DOHH2 (cell line): Measurements from ENCODE around the gene EPS8L2.

Source experiments
- H3F3A ChIP-seq: fragments of 200-600 bp; sonication (generic), shearing (Covaris generic); 2 replicates; pipeline ENCODE4 v1.6.0; 2016; ENCODE audit warnings: antibody characterized with exemption, mild to moderate bottlenecking; ENCODE audit not compliant: control insufficient read depth, insufficient read depth
- H3K27ac ChIP-seq: fragments of 200-600 bp; sonication (generic); 2 replicates; pipeline ENCODE4 v1.5.1; 2014; ENCODE audit warnings: low read depth, mild to moderate bottlenecking, low read length, moderate library complexity
- H3K27me3 ChIP-seq: fragments of 200-600 bp; sonication (generic); 2 replicates; pipeline ENCODE4 v1.6.1; 2014; ENCODE audit warnings: mild to moderate bottlenecking, low read length, mixed read lengths; ENCODE audit not compliant: control insufficient read depth
- H3K36me3 ChIP-seq: fragments of 200-600 bp; sonication (generic); 2 replicates; pipeline ENCODE4 v1.6.1; 2014; ENCODE audit warnings: mild to moderate bottlenecking, low read length, moderate library complexity, mixed read lengths; ENCODE audit not compliant: control insufficient read depth
- H3K4me1 ChIP-seq: fragments of 200-600 bp; sonication (generic); 2 replicates; pipeline ENCODE4 v1.6.1; 2014; ENCODE audit warnings: mild to moderate bottlenecking, low read length, mixed read lengths; ENCODE audit not compliant: control insufficient read depth
- H3K4me2 ChIP-seq: fragments of 200-600 bp; sonication (generic); 2 replicates; pipeline ENCODE4 v1.6.0; 2014; ENCODE audit warnings: mild to moderate bottlenecking, low read length, moderate library complexity
- H3K4me3 ChIP-seq: fragments of 200-600 bp; sonication (generic); 2 replicates; pipeline ENCODE4 v1.5.1; 2014; ENCODE audit warnings: mild to moderate bottlenecking, low read length, mixed read lengths
- H3K79me2 ChIP-seq: fragments of 200-600 bp; sonication (generic); 2 replicates; pipeline ENCODE4 v1.6.1; 2014; ENCODE audit warnings: mild to moderate bottlenecking, low read length, mixed read lengths; ENCODE audit not compliant: control insufficient read depth
- H3K9me2 ChIP-seq: fragments of 200-600 bp; sonication (generic); replicated peaks from 2 replicates; pipeline ENCODE4 v1.6.1; 2014; ENCODE audit warnings: mild to moderate bottlenecking, low read length, mixed read lengths; ENCODE audit not compliant: control insufficient read depth
- H3K9me3 ChIP-seq: fragments of 200-600 bp; sonication (generic); 2 replicates; pipeline ENCODE4 v1.6.1; 2014; ENCODE audit warnings: antibody characterized with exemption, low read length, mixed read lengths; ENCODE audit not compliant: control insufficient read depth, insufficient read depth
- H4K20me1 ChIP-seq: fragments of 200-600 bp; sonication (generic); 2 replicates; pipeline ENCODE4 v1.6.0; 2014; ENCODE audit warnings: low read depth, mild to moderate bottlenecking, antibody characterized with exemption, low read length, moderate library complexity; ENCODE audit not compliant: control insufficient read depth, insufficient read depth
- EZH2phosphoT487 ChIP-seq: fragments of 200-600 bp; sonication (generic); IDR thresholded peaks from 2 replicates; pipeline ENCODE4 v1.6.1; 2017; ENCODE audit warnings: borderline replicate concordance, mild to moderate bottlenecking, antibody characterized with exemption, low read length, moderate library complexity, mixed read lengths
- TF ChIP-seq, protein P1 (sequence below): fragments of 200-600 bp; sonication (generic); IDR thresholded peaks from one replicate; pipeline ENCODE4 v1.5.1; 2014; ENCODE audit warnings: antibody characterized with exemption, mild to moderate bottlenecking, low read depth, low read length; ENCODE audit not compliant: poor library complexity, severe bottlenecking

EPS8L2 gene

DNA sequence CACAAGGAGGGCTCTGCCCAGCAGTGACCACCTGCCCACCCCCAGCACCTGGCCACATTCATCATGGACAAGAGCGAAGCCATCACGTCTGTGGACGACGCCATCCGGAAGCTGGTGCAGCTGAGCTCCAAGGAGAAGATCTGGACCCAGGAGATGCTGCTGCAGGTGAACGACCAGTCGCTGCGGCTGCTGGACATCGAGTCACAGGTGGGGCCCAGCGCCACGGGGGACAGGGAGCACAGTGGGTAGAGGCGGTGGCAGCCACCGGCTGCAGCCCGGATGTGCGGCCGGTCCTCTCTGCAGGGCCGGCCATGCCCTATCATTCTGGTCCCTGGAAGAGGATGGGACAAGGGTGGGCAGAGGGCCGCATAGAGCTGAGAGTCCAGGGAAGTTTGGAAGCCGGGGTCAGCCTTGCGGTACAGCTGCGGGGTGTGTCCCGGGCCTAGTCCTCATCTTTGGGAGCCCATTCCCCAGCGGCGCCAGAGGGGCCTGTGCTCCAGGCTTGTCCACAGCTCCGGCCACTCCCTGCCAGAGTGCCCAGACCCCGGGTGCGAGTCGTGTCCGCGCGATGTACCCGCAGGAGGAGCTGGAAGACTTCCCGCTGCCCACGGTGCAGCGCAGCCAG is 14.1 kb downstream of the EPS8L2 start:
- Histone ChIP-seq H3K27me3 (peaks cover 28% of the 10 kb centered on the region), H3K27ac (no peak overlapping the region), H3K9me3 (no peaks in the 10 kb centered on the region), H4K20me1 (peaks cover 7% of the 10 kb centered on the region; the same call in 1 of the 2 replicates), H3K4me2 (peak overlapping the region; percentile 59; the same call in 1 of the 2 replicates), H3K36me3 (no peaks in the 10 kb centered on the region), H3K79me2 (no peaks in the 10 kb centered on the region), H3F3A (peaks cover 4% of the 10 kb centered on the region; the same call in 1 of the 2 replicates), H3K9me2 (no peaks in the 10 kb centered on the region), H3K4me1 (peaks cover 26% of the 10 kb centered on the region), H3K4me3 (peak overlapping the region; percentile 19; the same call in 1 of the 2 replicates)
- TF ChIP-seq, protein P1, sequence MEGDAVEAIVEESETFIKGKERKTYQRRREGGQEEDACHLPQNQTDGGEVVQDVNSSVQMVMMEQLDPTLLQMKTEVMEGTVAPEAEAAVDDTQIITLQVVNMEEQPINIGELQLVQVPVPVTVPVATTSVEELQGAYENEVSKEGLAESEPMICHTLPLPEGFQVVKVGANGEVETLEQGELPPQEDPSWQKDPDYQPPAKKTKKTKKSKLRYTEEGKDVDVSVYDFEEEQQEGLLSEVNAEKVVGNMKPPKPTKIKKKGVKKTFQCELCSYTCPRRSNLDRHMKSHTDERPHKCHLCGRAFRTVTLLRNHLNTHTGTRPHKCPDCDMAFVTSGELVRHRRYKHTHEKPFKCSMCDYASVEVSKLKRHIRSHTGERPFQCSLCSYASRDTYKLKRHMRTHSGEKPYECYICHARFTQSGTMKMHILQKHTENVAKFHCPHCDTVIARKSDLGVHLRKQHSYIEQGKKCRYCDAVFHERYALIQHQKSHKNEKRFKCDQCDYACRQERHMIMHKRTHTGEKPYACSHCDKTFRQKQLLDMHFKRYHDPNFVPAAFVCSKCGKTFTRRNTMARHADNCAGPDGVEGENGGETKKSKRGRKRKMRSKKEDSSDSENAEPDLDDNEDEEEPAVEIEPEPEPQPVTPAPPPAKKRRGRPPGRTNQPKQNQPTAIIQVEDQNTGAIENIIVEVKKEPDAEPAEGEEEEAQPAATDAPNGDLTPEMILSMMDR = no peak
- TF ChIP-seq EZH2phosphoT487 = no peak

DNA sequence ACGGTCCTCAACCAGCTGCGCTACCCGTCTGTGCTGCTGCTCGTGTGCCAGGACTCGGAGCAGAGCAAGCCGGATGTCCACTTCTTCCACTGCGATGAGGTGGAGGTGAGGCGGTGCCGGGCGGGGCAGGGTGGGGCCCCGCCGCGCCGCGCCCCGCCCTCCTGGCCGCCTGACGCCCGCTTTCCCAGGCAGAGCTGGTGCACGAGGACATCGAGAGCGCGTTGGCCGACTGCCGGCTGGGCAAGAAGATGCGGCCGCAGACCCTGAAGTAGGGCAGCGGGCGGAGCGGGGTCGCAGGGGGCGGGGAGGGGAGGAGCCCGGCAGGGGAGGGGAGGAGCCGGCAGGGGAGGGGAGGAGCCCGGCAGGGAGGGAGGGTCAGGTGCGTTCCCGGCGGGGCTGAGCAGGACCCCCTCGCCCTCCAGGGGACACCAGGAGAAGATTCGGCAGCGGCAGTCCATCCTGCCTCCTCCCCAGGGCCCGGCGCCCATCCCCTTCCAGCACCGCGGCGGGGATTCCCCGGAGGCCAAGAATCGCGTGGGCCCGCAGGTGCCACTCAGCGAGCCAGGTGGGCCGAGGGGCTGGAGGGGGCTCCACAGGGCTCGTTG is 14.7 kb downstream of the EPS8L2 start:
- Histone ChIP-seq H3F3A (peaks cover 4% of the 10 kb centered on the region; the same call in 1 of the 2 replicates), H4K20me1 (peaks cover 7% of the 10 kb centered on the region; the same call in 1 of the 2 replicates), H3K27ac (no peak overlapping the region), H3K27me3 (peaks cover 34% of the 10 kb centered on the region), H3K9me2 (no peaks in the 10 kb centered on the region), H3K4me1 (peaks cover 32% of the 10 kb centered on the region), H3K9me3 (no peaks in the 10 kb centered on the region), H3K36me3 (no peaks in the 10 kb centered on the region), H3K79me2 (no peaks in the 10 kb centered on the region), H3K4me3 (peak overlapping the region; percentile 42), H3K4me2 (peak overlapping the region; percentile 59)
- TF ChIP-seq EZH2phosphoT487 = no peak

DNA sequence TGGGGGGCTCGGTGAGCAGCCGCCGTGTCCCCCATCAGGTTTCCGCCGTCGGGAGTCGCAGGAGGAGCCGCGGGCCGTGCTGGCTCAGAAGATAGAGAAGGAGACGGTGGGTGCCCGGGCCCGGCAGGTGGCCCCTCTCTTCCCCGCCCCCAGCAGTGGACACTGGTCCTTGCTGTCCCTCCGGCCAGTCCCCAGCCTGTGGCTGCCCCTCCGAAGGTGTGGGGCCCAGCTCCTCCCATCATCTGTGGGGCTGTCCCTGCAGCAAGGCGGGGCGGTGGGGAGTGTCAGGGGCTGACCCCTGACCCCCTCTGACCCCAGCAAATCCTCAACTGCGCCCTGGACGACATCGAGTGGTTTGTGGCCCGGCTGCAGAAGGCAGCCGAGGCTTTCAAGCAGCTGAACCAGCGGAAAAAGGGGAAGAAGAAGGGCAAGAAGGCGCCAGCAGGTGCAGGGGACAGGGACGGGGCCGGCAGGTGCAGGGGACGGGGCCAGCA is 15.3 kb downstream of the EPS8L2 start:
- H3K36me3 ChIP-seq = no peaks in the 10 kb centered on the region
- TF ChIP-seq EZH2phosphoT487 = no peak
- TF ChIP-seq, protein P1 = no peak
- H3K4me3 ChIP-seq = peak overlapping the region; percentile 42
- H3K27me3 ChIP-seq = peaks cover 37% of the 10 kb centered on the region
- H4K20me1 ChIP-seq = peaks cover 7% of the 10 kb centered on the region; the same call in 1 of the 2 replicates
- no peaks in the 10 kb centered on the region for H3K9me2 ChIP-seq
- no peak overlapping the region for H3K27ac ChIP-seq
- no peaks in the 10 kb centered on the region for H3K9me3 ChIP-seq
- H3K4me1 ChIP-seq = peaks cover 37% of the 10 kb centered on the region
- peaks cover 4% of the 10 kb centered on the region; the same call in 1 of the 2 replicates for H3F3A ChIP-seq
- peak overlapping the region; percentile 59 for H3K4me2 ChIP-seq
- no peaks in the 10 kb centered on the region for H3K79me2 ChIP-seq
